GM19023 (cell line): ENCODE data around the gene CERS6.
A peak's percentile ranks its signal among the peaks of the same experiment; 100 is the strongest.
"Not testable (repeated sequence)": the region's sequence is repeated elsewhere in the genome, so short reads cannot be mapped to it uniquely, and the experiment has no call there.

ENCODE experiments used
- ATAC-seq: cut with Tn5 transposase; IDR thresholded peaks from one replicate; pipeline ENCODE4 v1.9.1; 2021; ENCODE audit warnings: mild to moderate bottlenecking, moderate library complexity; ENCODE audit not compliant: unreplicated experiment

The CERS6 gene

GRCh38 chr2:168496906-168497305 lies 40.8 kb downstream of the CERS6 start:
- no peak for ATAC-seq

- ATAC-seq, result no peak
Measured at GRCh38 chr2:168499500-168499899, 43.4 kb downstream of the CERS6 start.

- no peak for ATAC-seq
Measured at GRCh38 chr2:168500516-168500915, 44.4 kb downstream of the CERS6 start.

- no peak for ATAC-seq
Measured at GRCh38 chr2:168501466-168502065, 45.5 kb downstream of the CERS6 start.

GRCh38 chr2:168502852-168503251 lies 46.8 kb downstream of the CERS6 start:
- not testable (repeated sequence) for ATAC-seq

- ATAC-seq, result no peak
Measured at GRCh38 chr2:168503901-168504300, 47.8 kb downstream of the CERS6 start.

- no peak for ATAC-seq
Measured at GRCh38 chr2:168504323-168504722, 48.3 kb downstream of the CERS6 start.

GRCh38 chr2:168510125-168510756 lies 54.2 kb downstream of the CERS6 start:
- no peak for ATAC-seq

GRCh38 chr2:168514692-168515091 lies 58.6 kb downstream of the CERS6 start:
- ATAC-seq, result no peak

- no peak for ATAC-seq
Measured at GRCh38 chr2:168515502-168515901, 59.4 kb downstream of the CERS6 start.

GRCh38 chr2:168517816-168518215 lies 61.7 kb downstream of the CERS6 start:
- ATAC-seq, result no peak

GRCh38 chr2:168518555-168519066 lies 62.5 kb downstream of the CERS6 start:
- ATAC-seq, result peak; percentile 46

- no peak for ATAC-seq
Measured at GRCh38 chr2:168519534-168520308, 63.6 kb downstream of the CERS6 start.

GRCh38 chr2:168521053-168521741 lies 65.1 kb downstream of the CERS6 start:
- no peak for ATAC-seq

- ATAC-seq, result no peak
Measured at GRCh38 chr2:168522446-168522845, 66.4 kb downstream of the CERS6 start.

- no peak for ATAC-seq
Measured at GRCh38 chr2:168524005-168524404, 67.9 kb downstream of the CERS6 start.

GRCh38 chr2:168525020-168525419 lies 68.9 kb downstream of the CERS6 start:
- no peak for ATAC-seq

- no peak for ATAC-seq
Measured at GRCh38 chr2:168525716-168526446, 69.8 kb downstream of the CERS6 start.

GRCh38 chr2:168526641-168527040 lies 70.6 kb downstream of the CERS6 start:
- no peak for ATAC-seq

- ATAC-seq, result no peak
Measured at GRCh38 chr2:168528016-168528415, 71.9 kb downstream of the CERS6 start.

GRCh38 chr2:168528469-168528868 lies 72.4 kb downstream of the CERS6 start:
- no peak for ATAC-seq
